HG03442 (cell line): ENCODE data around the gene GALNT7.

Source experiments
- ATAC-seq: cut with Tn5 transposase; IDR thresholded peaks from one replicate; pipeline ENCODE4 v1.9.1; 2021; ENCODE audit warnings: mild to moderate bottlenecking, moderate library complexity; ENCODE audit not compliant: unreplicated experiment

Gene GALNT7

GRCh38 chr4:173231916-173232315 lies 63.3 kb downstream of the GALNT7 start:
- ATAC-seq, result peak; percentile 41

- ATAC-seq, result no peak
Observed at GRCh38 chr4:173233857-173234256, 65.2 kb downstream of the GALNT7 start.

GRCh38 chr4:173235050-173235449 lies 66.4 kb downstream of the GALNT7 start:
- ATAC-seq, result no peak

GRCh38 chr4:173236301-173236700 lies 67.7 kb downstream of the GALNT7 start:
- ATAC-seq, result no peak

- no peak for ATAC-seq
Observed at GRCh38 chr4:173237152-173237551, 68.5 kb downstream of the GALNT7 start.

- no peak for ATAC-seq
Observed at GRCh38 chr4:173237762-173238161, 69.2 kb downstream of the GALNT7 start.

GRCh38 chr4:173240696-173241095 lies 72.1 kb downstream of the GALNT7 start:
- ATAC-seq, result no peak

GRCh38 chr4:173242466-173243250 lies 74.0 kb downstream of the GALNT7 start:
- no peak for ATAC-seq

GRCh38 chr4:173243321-173243720 lies 74.7 kb downstream of the GALNT7 start:
- ATAC-seq, result no peak

- peak; percentile 79 for ATAC-seq
Observed at GRCh38 chr4:173243917-173244658, 75.5 kb downstream of the GALNT7 start.

- no peak for ATAC-seq
Observed at GRCh38 chr4:173245952-173246351, 77.3 kb downstream of the GALNT7 start.

GRCh38 chr4:173246719-173247118 lies 78.1 kb downstream of the GALNT7 start:
- ATAC-seq, result peak; percentile 46

GRCh38 chr4:173247321-173247720 lies 78.7 kb downstream of the GALNT7 start:
- ATAC-seq, result no peak

GRCh38 chr4:173248690-173249089 lies 80.1 kb downstream of the GALNT7 start:
- no peak for ATAC-seq

GRCh38 chr4:173252024-173252935 lies 83.7 kb downstream of the GALNT7 start:
- peak; percentile 83 for ATAC-seq

- no peak for ATAC-seq
Observed at GRCh38 chr4:173253561-173253960, 85.0 kb downstream of the GALNT7 start.

- no peak for ATAC-seq
Observed at GRCh38 chr4:173254646-173255045, 86.0 kb downstream of the GALNT7 start.

- ATAC-seq, result no peak
Observed at GRCh38 chr4:173256825-173257224, 88.2 kb downstream of the GALNT7 start.

GRCh38 chr4:173257732-173258717 lies 89.4 kb downstream of the GALNT7 start:
- ATAC-seq, result peak; percentile 93

- ATAC-seq, result no peak
Observed at GRCh38 chr4:173258866-173259265, 90.3 kb downstream of the GALNT7 start.
